Dedifferentiated amniotic fluid mesenchymal stem cell (primary cell): Measurements from ENCODE around the gene HS6ST1.

Experiments used
- DNase-seq: peaks from one replicate; pipeline ENCODE4 v3.0.0-alpha.2; 2016; ENCODE audit errors: extremely low spot score

The HS6ST1 gene, protein sequence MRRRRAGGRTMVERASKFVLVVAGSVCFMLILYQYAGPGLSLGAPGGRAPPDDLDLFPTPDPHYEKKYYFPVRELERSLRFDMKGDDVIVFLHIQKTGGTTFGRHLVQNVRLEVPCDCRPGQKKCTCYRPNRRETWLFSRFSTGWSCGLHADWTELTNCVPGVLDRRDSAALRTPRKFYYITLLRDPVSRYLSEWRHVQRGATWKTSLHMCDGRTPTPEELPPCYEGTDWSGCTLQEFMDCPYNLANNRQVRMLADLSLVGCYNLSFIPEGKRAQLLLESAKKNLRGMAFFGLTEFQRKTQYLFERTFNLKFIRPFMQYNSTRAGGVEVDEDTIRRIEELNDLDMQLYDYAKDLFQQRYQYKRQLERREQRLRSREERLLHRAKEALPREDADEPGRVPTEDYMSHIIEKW

GRCh38 chr2:128318776-128319464 lies at the start of gene HS6ST1:
Gene HS6ST1 (minus strand): TSS chr2:128318868. CDS start chr2:128318563, 305 bp downstream.
- peak; percentile 52 for DNase-seq

DNA sequence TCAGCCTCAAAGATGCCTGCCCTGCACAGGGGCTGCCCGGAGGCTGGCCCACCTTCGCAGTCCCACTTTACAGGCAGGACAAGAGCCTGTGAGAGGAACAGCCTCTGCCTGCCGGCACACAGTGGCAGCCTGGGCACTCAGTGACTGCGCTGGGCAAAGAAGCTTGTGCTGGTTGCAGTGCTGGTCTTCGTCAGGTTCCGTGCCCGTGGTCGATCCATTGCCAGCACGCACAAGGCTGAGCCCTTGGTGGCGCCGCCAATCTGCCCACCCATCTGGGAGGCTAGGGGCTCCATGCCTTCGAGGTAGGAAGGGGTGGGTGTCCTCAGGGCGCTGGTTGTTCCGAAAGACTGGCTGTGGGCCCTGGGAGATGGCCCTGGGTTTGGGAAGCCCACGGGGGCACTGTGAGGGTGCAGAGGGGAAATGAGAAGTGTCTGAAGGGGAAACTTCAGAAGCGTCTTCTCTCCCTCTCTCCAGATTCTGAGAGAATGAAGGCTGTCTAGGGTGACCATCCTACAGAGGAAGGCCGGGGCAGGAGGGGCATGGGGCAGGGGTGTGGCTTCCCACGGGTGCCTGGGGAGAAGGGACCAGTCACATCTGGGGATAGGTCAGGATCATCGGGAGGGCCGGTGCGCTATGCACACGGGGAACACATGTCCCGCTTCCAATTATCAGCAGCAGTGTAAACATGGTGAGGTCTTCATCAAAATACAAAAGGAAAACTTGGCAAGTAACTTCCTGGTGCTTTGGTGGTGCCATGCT lies 49.1 kb upstream of the HS6ST1 start:
- no peak for DNase-seq

GRCh38 chr2:128366713-128367511 lies 48.2 kb upstream of the HS6ST1 start:
- DNase-seq: no peak

GRCh38 chr2:128365217-128365905 lies 46.7 kb upstream of the HS6ST1 start:
- no peak for DNase-seq

DNA sequence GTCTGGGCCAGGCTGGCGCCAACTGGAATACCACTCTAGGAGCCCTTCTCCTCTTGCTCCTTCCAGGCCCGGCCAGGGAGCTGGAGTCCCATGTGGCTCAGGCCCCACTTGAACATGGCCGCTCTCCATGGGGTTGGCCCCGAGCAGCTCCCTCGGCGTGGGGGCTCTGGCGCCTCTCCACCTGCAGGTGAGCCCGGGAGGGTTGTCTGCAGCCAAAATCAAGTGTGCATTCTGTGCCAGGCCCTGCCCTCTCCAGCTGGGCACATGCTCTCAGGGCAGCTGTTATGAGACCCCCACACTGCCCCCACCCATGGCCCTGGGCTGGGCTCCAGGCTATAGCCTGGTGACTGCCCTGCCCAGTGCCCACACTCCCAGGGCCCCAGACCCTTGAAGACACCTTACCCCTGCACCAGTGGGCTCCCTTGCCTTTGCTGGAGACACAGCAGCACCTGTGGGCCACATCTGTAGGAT lies 45.8 kb upstream of the HS6ST1 start:
- DNase-seq: no peak

- no peak for DNase-seq
These were observed 45.3 kb upstream of the HS6ST1 start for GRCh38 chr2:128363934-128364361.

GRCh38 chr2:128362889-128363228 lies 44.2 kb upstream of the HS6ST1 start:
- peak; percentile 81 for DNase-seq

GRCh38 chr2:128362176-128362888 lies 43.7 kb upstream of the HS6ST1 start:
- DNase-seq: no peak

DNA sequence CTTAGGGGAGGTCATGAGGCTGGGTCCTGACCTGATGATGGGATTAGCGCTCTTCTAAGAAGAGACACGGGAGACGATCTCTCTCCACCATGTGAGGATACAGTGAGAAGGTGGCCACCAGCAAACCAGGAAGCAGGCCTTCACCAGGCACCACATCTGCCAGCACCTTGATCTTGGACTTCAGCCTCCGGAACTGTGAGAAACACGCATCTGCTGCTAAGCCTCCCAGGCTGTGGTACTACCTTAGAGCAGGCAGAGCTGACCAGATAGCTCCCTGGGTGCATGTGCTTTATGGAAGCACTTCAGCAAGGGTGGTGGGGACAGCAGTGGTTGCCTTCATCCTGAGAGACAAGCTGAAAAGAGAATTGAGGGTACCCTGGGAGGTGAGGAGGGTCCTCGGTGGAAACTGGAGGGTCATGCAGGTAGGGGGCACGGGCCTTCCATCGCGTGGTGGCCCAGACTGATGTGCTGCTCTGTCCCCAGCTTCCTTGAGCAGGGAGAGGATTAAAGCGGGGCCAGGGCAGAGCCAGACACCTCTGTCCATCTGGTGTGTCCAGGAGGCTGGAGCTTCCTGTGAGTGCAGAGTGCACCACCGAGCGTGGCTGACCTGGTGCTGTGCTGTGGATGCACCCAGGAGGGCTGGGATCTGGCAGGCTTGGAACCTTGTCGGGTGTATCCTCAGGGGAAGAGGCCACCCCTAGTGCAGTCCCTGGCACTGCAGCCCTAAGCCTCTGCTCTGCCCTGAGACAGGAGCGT lies 42.9 kb upstream of the HS6ST1 start:
- DNase-seq: no peak

- DNase-seq: no peak
These were observed 42.0 kb upstream of the HS6ST1 start for GRCh38 chr2:128360711-128361110.

DNA sequence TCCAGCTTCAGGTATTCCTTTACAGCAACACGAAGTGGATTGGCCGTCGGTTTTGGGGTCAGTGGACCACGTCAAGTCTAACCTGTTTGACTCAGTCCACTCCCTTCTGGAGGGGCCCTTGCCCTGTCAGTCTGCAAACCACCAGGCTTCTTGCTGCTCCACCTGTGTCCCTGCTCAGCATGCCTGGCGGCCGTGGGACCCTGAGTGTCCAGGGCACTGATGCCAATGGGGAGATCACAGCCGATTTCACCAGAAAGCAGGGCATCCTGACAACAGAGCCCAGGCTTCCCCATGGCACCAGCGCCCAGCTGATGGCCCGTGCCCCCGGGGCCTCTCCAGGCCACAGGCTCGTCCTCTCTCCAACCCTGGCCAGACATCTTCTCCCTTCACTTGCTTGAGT lies 41.2 kb upstream of the HS6ST1 start:
- no peak for DNase-seq

- DNase-seq: no peak
These were observed 40.5 kb upstream of the HS6ST1 start for GRCh38 chr2:128358941-128359731.

DNA sequence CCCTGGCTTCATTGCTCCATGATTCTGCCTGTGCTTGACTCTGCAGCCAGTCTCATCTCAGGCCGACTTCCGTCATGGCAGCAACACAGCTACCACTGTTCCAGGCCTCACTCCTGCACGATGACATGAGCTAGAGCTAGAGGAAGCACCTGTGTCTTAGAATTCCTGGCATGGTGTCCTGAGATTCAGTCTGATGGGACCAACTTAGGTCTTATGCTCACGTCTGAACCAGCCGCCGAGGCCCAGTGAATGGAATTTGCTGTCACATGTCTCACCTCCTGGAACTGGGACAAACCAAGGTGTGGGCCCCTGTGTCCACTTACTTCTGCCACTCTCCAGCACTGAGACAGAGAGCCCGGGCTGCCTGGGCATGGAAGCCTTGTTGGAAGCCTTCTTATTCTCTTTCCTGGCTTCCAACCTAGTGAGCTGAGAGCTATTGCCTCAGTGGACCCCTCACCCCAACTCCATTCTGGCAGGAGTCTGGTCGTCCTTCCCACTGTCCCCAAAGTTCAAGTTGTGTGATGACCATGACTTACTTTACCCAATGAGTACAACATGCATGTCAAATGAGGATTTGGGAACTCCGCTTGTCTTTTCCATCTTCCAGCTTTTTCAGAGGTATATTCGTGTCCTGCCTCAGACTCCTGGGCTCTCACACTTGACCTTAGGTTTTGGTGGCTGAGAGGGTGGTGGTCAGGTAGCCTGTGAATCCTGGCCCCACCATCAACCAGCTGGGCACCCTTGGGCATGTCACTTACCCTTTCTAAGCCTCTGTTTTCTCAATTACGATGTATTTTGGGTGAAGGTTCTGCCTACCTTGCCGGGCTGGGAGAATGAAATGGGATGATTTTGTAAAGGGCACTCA lies 39.1 kb upstream of the HS6ST1 start:
- DNase-seq: no peak

GRCh38 chr2:128356127-128356526 lies 37.5 kb upstream of the HS6ST1 start:
- no peak for DNase-seq

DNA sequence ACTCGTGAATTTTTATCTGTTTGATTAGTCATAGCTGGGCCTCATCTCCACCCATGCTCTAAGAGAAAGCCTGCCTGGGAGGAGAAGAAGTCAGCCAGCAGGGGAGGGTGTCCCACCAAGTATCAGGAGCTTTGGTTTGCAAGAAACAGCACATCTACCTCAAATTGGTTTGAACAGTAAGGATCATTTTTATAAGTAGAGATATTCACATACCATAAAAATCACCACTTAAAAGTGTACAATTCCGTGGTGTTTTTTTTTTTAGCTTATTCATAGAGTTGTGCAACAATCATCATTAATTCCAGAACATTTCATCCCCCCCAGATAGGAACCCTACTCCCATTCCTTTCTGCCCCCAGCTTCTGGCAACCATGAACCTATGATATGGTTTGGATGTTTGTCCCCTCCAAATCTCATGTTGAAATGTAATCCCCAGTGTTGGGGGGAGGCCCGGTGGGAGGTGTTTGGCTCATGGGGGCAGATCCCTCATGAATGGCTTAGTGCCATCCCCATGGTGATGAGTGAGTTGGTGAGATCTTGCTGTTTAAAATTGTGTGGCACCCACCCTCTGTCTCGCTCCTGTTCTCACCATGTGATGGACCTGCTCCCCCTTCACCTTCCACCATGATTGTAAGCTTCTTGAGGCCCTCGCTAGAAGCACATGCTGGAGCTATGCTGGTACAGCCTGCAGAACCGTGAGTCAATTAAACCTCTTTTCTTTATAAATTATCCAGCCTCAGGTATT lies 36.2 kb upstream of the HS6ST1 start:
- no peak for DNase-seq

DNA sequence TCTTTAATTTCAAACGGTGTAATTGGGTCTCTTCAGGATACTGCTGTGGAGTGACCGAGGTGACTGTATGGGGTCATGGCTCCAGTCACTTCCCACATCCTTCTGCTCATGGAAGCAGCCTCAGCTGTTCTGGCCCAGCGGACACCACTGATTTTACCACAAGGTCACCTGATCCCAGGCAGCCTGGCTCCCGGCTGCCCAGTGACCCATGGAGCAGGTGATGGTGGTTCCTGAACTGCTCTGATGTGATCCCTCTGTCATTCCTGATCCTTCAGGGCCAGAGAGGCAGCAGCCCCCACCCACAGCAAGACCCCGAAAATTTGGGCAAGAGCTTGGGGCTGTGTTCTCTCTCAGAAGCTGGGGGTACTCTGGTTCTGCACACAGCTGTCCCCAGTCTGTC lies 35.5 kb upstream of the HS6ST1 start:
- no peak for DNase-seq

DNA sequence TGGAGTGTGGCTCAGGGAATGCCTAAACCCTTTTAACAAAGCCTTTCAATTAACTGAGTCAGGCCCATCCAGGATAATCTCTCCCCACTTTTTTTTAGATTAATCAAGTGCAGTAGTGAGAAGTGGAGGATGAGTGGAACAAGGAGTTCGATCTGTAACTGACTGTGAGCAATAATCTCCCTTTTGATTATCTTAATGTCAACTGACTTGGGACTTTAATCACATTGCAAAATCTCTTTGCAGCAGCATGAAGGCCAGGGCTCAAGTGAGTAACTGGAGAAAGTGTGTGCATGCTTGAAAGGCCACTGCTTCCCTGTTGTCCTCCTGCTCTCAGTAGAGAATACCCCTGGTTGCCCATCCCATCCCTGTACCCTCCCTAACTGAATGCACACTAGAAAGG lies 32.1 kb upstream of the HS6ST1 start:
- no peak for DNase-seq
